Prostate gland (tissue), 2 donors: ENCODE results near the gene PRKACB. TPM values are rescaled to one million over a fixed set of nuclear protein-coding genes. Genes with fewer than 3 reads are reported as not detected.

Source experiments
- DNase-seq: peaks from one replicate; pipeline ENCODE4 v3.0.0-alpha.2; 2019; ENCODE audit warnings: low spot score
- H3K27ac ChIP-seq, 2 donors: fragments of 200-600 bp; sonication (generic); 2 replicates each; pipeline ENCODE4 v1.5.1; 2017 to 2019
- H3K27me3 ChIP-seq: fragments of 200-600 bp; sonication (generic); replicated peaks from 2 replicates; pipeline ENCODE4 v1.5.1; 2019; ENCODE audit not compliant: insufficient read depth
- H3K36me3 ChIP-seq, 2 donors: fragments of 200-600 bp; sonication (generic); 1 replicate in 1 of 2; 2 replicates in 1 of 2; pipeline versions ENCODE4 v1.5.1 to v1.8.1; 2017 to 2019
- H3K4me1 ChIP-seq: fragments of 200-600 bp; sonication (generic); replicated peaks from 2 replicates; pipeline ENCODE4 v1.5.1; 2019
- H3K4me3 ChIP-seq, 2 donors: fragments of 200-600 bp; sonication (generic); 2 replicates each; pipeline ENCODE4 v1.5.1; 2017 to 2019
- H3K9me3 ChIP-seq: fragments of 200-600 bp; sonication (generic); 2 replicates; pipeline ENCODE4 v1.5.1; 2017
- CTCF ChIP-seq, 4 experiments: fragments of 200-600 bp in 2 of 4; fragments of 450-650 bp in 2 of 4; sonication (generic) in 2 of 4; IDR thresholded peaks; 1 replicate in 3 of 4; 2 replicates in 1 of 4; pipeline ENCODE4 v1.5.1; 2016 to 2019; ENCODE audit warnings: antibody characterized with exemption in 4 of 4, mild to moderate bottlenecking in 2 of 4, moderate library complexity in 2 of 4
- POLR2A ChIP-seq: fragments of 450-650 bp; IDR thresholded peaks from one replicate; pipeline ENCODE4 v1.6.1; 2016; ENCODE audit warnings: antibody characterized with exemption, mild to moderate bottlenecking
- POLR2AphosphoS5 ChIP-seq: sonication (generic); formaldehyde crosslinking; IDR thresholded peaks from one replicate; pipeline ENCODE4 v1.6.1; 2017; ENCODE audit warnings: antibody characterized with exemption
- WGBS: methylation state at CpG from one replicate; pipeline ENCODE4 v1.1.5; 2018; 5-methylcytosine and 5-hydroxymethylcytosine counted together
- intact Hi-C: fragments of 100-400 bp; cut with DNase I; formaldehyde crosslinking; loops from one replicate; pipeline ENCODE4 v1.14.2; 2022
- total RNA-seq, 2 donors: library from RNA; depleted of rRNA; stranded (reverse); fragments of >200 nt; gene quantifications; one replicate each; pipeline ENCODE4 v1.1.0, GENCODE V29; 2016

The PRKACB gene
- total RNA-seq, 2 donors from 2014 or later, result 24.7 to 29.3 TPM

- Histone ChIP-seq H3K27me3 (no peaks in the 10 kb centered on the region), H3K4me3 (no peak overlapping the region), H3K27ac (no peak overlapping the region), H3K9me3 (no peaks in the 10 kb centered on the region), H3K36me3 (no peaks in the 10 kb centered on the region), H3K4me1 (no peaks in the 10 kb centered on the region)
- no peak for DNase-seq
- WGBS, result 95% methylated on average over 7 of the region's 7 CpGs
- intact Hi-C loops, result loop anchor here (10.0 kb wide), 1 partner anchor 471 kb away; no protein-coding TSS in a partner anchor
- no peak for TF ChIP-seq POLR2A
- TF ChIP-seq POLR2AphosphoS5, result no peak
These were observed 10.6 kb upstream of the PRKACB start for GRCh38 chr1:84133479-84133878.

- intact Hi-C loops, result loop anchor here (10.0 kb wide), 1 partner anchor 469 kb away; no protein-coding TSS in a partner anchor
- DNase-seq, result no peak
- Histone ChIP-seq H3K36me3 (no peaks in the 10 kb centered on the region), H3K4me3 (no peak overlapping the region), H3K27ac (no peak overlapping the region), H3K9me3 (no peaks in the 10 kb centered on the region), H3K27me3 (no peaks in the 10 kb centered on the region), H3K4me1 (no peaks in the 10 kb centered on the region)
- no peak for TF ChIP-seq POLR2AphosphoS5
These were observed 8.7 kb upstream of the PRKACB start for GRCh38 chr1:84135341-84135740.

- no peaks in the 10 kb centered on the region for H3K4me1 ChIP-seq
- WGBS, result 63% methylated on average over 9 of the region's 9 CpGs
These were observed 2.7 kb upstream of the PRKACB start for GRCh38 chr1:84141182-84142003.

GRCh38 chr1:84145068-84145467 is 997 bp downstream of the PRKACB start:
- no peak for DNase-seq

More at GRCh38 chr1:84141182-84142003, 2.7 kb upstream of the PRKACB start:
- no peak overlapping the region for H3K27ac ChIP-seq
- H3K36me3 ChIP-seq, result no peaks in the 10 kb centered on the region
- DNase-seq, result no peak
- H3K4me3 ChIP-seq, result no peak overlapping the region
- no peaks in the 10 kb centered on the region for H3K9me3 ChIP-seq
- intact Hi-C loops, result loop anchor here (5.0 to 10.0 kb wide), 2 partner anchors 296 to 613 kb away; no protein-coding TSS in a partner anchor
- no peaks in the 10 kb centered on the region for H3K27me3 ChIP-seq
- TF ChIP-seq POLR2A (no peak), POLR2AphosphoS5 (no peak), CTCF (IDR thresholded peaks at IDR 0.05) (peak in 3 of 4 experiments; percentile 33 to 70 (median 64))

GRCh38 chr1:84146411-84147032 is 2.5 kb downstream of the PRKACB start:
- no peak overlapping the region for H3K27ac ChIP-seq
- no peaks in the 10 kb centered on the region for H3K36me3 ChIP-seq
- no peaks in the 10 kb centered on the region for H3K4me1 ChIP-seq
- no peaks in the 10 kb centered on the region for H3K9me3 ChIP-seq
- WGBS, result 76% methylated on average over 4 of the region's 4 CpGs
- H3K4me3 ChIP-seq, result no peak overlapping the region
- TF ChIP-seq POLR2AphosphoS5, result no peak
- no peak for TF ChIP-seq CTCF (IDR thresholded peaks at IDR 0.05)
- TF ChIP-seq POLR2A, result no peak
- H3K27me3 ChIP-seq, result no peaks in the 10 kb centered on the region
- intact Hi-C loops, result loop anchor here (10.0 kb wide), 1 partner anchor 608 kb away; no protein-coding TSS in a partner anchor
- DNase-seq, result no peak

More at GRCh38 chr1:84145068-84145467, 997 bp downstream of the PRKACB start:
- TF ChIP-seq POLR2AphosphoS5 (no peak), CTCF (IDR thresholded peaks at IDR 0.05) (no peak), POLR2A (no peak)
- Histone ChIP-seq H3K9me3 (no peaks in the 10 kb centered on the region), H3K4me1 (no peaks in the 10 kb centered on the region), H3K27me3 (no peaks in the 10 kb centered on the region), H3K36me3 (no peaks in the 10 kb centered on the region), H3K4me3 (no peak overlapping the region), H3K27ac (no peak overlapping the region)
- intact Hi-C loops, result loop anchor here (10.0 kb wide), 1 partner anchor 610 kb away; no protein-coding TSS in a partner anchor
- WGBS, result 73% methylated on average over 2 of the region's 2 CpGs
